ENCODE results near the gene TUB. TPM values are rescaled to one million over a fixed set of nuclear protein-coding genes. Genes with fewer than 3 reads are reported as not detected.

Gene TUB
- total RNA-seq, 1 donor: 19.2 TPM

GRCh38 chr11:8084352-8084751 is 3.3 kb downstream of the TUB start:
- TF ChIP-seq, protein P1, sequence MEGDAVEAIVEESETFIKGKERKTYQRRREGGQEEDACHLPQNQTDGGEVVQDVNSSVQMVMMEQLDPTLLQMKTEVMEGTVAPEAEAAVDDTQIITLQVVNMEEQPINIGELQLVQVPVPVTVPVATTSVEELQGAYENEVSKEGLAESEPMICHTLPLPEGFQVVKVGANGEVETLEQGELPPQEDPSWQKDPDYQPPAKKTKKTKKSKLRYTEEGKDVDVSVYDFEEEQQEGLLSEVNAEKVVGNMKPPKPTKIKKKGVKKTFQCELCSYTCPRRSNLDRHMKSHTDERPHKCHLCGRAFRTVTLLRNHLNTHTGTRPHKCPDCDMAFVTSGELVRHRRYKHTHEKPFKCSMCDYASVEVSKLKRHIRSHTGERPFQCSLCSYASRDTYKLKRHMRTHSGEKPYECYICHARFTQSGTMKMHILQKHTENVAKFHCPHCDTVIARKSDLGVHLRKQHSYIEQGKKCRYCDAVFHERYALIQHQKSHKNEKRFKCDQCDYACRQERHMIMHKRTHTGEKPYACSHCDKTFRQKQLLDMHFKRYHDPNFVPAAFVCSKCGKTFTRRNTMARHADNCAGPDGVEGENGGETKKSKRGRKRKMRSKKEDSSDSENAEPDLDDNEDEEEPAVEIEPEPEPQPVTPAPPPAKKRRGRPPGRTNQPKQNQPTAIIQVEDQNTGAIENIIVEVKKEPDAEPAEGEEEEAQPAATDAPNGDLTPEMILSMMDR (IDR thresholded peaks at IDR 0.05; ENCODE audit: insufficient read depth, low read length): no peak
- DNase-seq (ENCODE audit: low read depth): no peak
- H3K4me3 ChIP-seq (ENCODE audit: low read depth, low read length): no peak overlapping the region

- no peak for DNase-seq (ENCODE audit: low read depth)
- TF ChIP-seq, protein P1 (IDR thresholded peaks at IDR 0.05; ENCODE audit: insufficient read depth, low read length): no peak
- H3K4me3 ChIP-seq (ENCODE audit: low read depth, low read length): no peak overlapping the region
Observed at GRCh38 chr11:8085011-8085645, 4.1 kb downstream of the TUB start.

- DNase-seq (ENCODE audit: low read depth): no peak
Observed at GRCh38 chr11:8086001-8086479, 5.0 kb downstream of the TUB start.

GRCh38 chr11:8086571-8086970 is 5.6 kb downstream of the TUB start:
- TF ChIP-seq, protein P1 (IDR thresholded peaks at IDR 0.05; ENCODE audit: insufficient read depth, low read length): no peak
- no peak overlapping the region for H3K4me3 ChIP-seq (ENCODE audit: low read depth, low read length)
- no peak for DNase-seq (ENCODE audit: low read depth)

More at GRCh38 chr11:8086001-8086479, 5.0 kb downstream of the TUB start:
- TF ChIP-seq, protein P1 (IDR thresholded peaks at IDR 0.05; ENCODE audit: insufficient read depth, low read length): no peak
- no peak overlapping the region for H3K4me3 ChIP-seq (ENCODE audit: low read depth, low read length)

- no peak for DNase-seq (ENCODE audit: low read depth)
- TF ChIP-seq, protein P1 (IDR thresholded peaks at IDR 0.05; ENCODE audit: insufficient read depth, low read length): peak; percentile 15
- H3K4me3 ChIP-seq (ENCODE audit: low read depth, low read length): no peak overlapping the region
Observed at GRCh38 chr11:8087185-8087584, 6.2 kb downstream of the TUB start.

GRCh38 chr11:8087756-8088155 is 6.7 kb downstream of the TUB start:
- DNase-seq (ENCODE audit: low read depth): no peak
- TF ChIP-seq, protein P1 (IDR thresholded peaks at IDR 0.05; ENCODE audit: insufficient read depth, low read length): no peak
- H3K4me3 ChIP-seq (ENCODE audit: low read depth, low read length): no peak overlapping the region

All from fibroblast of the aortic adventitia (primary cell).